GM12878 (cell line): Measurements from ENCODE around the gene UVRAG. TPM values are rescaled to one million over a fixed set of nuclear protein-coding genes. Genes with fewer than 3 reads are reported as not detected.

Experiments used
- ATF7 ChIP-seq: fragments of 450-650 bp; IDR thresholded peaks from 2 replicates; pipeline ENCODE4 v1.6.1; 2016; ENCODE audit warnings: low read depth, mild to moderate bottlenecking
- BCLAF1 ChIP-seq: fragments of 450-650 bp; IDR thresholded peaks from 2 replicates; pipeline ENCODE4 v1.6.1; 2017; ENCODE audit warnings: antibody characterized with exemption, mild to moderate bottlenecking, moderate library complexity
- CHD1 ChIP-seq: IDR thresholded peaks from 2 replicates; pipeline ENCODE4 v1.6.1; 2012; ENCODE audit warnings: low read depth, low read length, improper control_type of control experiment
- CREM ChIP-seq: IDR thresholded peaks from 2 replicates; pipeline ENCODE4 v1.6.1; 2014; ENCODE audit warnings: antibody characterized with exemption, low read depth
- HSF1 ChIP-seq: fragments of 150-350 bp; IDR thresholded peaks from 2 replicates; pipeline ENCODE4 v1.6.1; 2014; ENCODE audit warnings: mild to moderate bottlenecking, low read depth, low read length
- MAX ChIP-seq: IDR thresholded peaks from 2 replicates; pipeline ENCODE4 v1.6.1; 2012; ENCODE audit warnings: low read depth, low read length, improper control_type of control experiment
- MTA3 ChIP-seq: IDR thresholded peaks from 2 replicates; pipeline ENCODE4 v1.6.1; 2012; ENCODE audit warnings: low read length, inconsistent platforms, borderline replicate concordance
- NKRF ChIP-seq: fragments of 450-650 bp; conservative IDR thresholded peaks from 2 replicates; pipeline ENCODE4 v1.6.1; 2017; ENCODE audit warnings: mild to moderate bottlenecking, moderate library complexity
- PKNOX1 ChIP-seq: fragments of 450-650 bp; IDR thresholded peaks from 2 replicates; pipeline ENCODE4 v1.6.1; 2016; ENCODE audit warnings: mild to moderate bottlenecking
- POLR2AphosphoS2 ChIP-seq: IDR thresholded peaks from 2 replicates; pipeline ENCODE4 v1.6.1; 2011; ENCODE audit warnings: low read depth, mild to moderate bottlenecking, low read length, improper control_type of control experiment, moderate library complexity
- POLR2AphosphoS5 ChIP-seq: IDR thresholded peaks from 2 replicates; pipeline ENCODE4 v1.6.1; 2011; ENCODE audit warnings: mild to moderate bottlenecking, low read length, inconsistent platforms
- RUNX3 ChIP-seq: IDR thresholded peaks from 2 replicates; pipeline ENCODE4 v1.6.1; 2012; ENCODE audit warnings: low read length, inconsistent platforms
- SPI1 ChIP-seq: IDR thresholded peaks from 2 replicates; pipeline ENCODE4 v1.6.1; 2011; ENCODE audit warnings: low read depth, mild to moderate bottlenecking, low read length, moderate library complexity, borderline replicate concordance; ENCODE audit not compliant: insufficient read depth
- TCF7 ChIP-seq: IDR thresholded peaks from 2 replicates; pipeline ENCODE4 v1.6.1; 2014; ENCODE audit warnings: antibody characterized with exemption, borderline replicate concordance
- WRNIP1 ChIP-seq: IDR thresholded peaks from 2 replicates; pipeline ENCODE4 v1.6.1; 2011; ENCODE audit warnings: low read depth, low read length, improper control_type of control experiment, borderline replicate concordance
- YBX1 ChIP-seq: fragments of 450-650 bp; IDR thresholded peaks from 2 replicates; pipeline ENCODE4 v1.6.1; 2016; ENCODE audit warnings: antibody characterized with exemption
- YY1 ChIP-seq: IDR thresholded peaks from 2 replicates; pipeline ENCODE4 v1.6.1; 2011; ENCODE audit warnings: low read depth, mild to moderate bottlenecking, low read length
- ZNF622 ChIP-seq: fragments of 450-650 bp; IDR thresholded peaks from 2 replicates; pipeline ENCODE4 v1.6.1; 2017; ENCODE audit warnings: mild to moderate bottlenecking, inconsistent platforms
- polyA plus RNA-seq, 11 experiments: library from polyadenylated mRNA; depleted of rRNA in 4 of 11; unstranded in 6 of 11; stranded (reverse) in 5 of 11; fragments of >200 nt; fragmentation: Nextera tagmentation in 4 of 11; fragmentation: Illumina TruSeq in 1 of 11; extraction: Ambion mirVana in 4 of 11; extraction: Trizol in 1 of 11; gene quantifications; 1 replicate in 1 of 11; 2 replicates in 10 of 11; pipeline versions ENCODE4 v1.2.1 to v1.2.3, GENCODE V29; 2011 to 2016; ENCODE audit warnings: inconsistent platforms in 2 of 11, missing spikeins in 2 of 11, low read depth in 1 of 11
- total RNA-seq, 4 experiments: library from RNA; depleted of rRNA in 3 of 4; stranded (reverse); fragments of >200 nt in 3 of 4; fragmentation: Illumina TruSeq in 1 of 4; extraction: Trizol in 1 of 4; gene quantifications; 2 replicates each; pipeline versions ENCODE4 v1.2.1 to v1.2.3, GENCODE V29; 2013 to 2021

The UVRAG gene
- total and polyA plus RNA-seq, 10 of the 15 experiments (the other 5 are each of a cell fraction or from before 2014, with no cell fraction given) = 7.0 to 43.4 (median 37.0) TPM

- TF ChIP-seq HSF1 = peak; percentile 19; the same call in 1 of the 2 replicates
- peak; percentile 33; the same call in 1 of the 2 replicates for TF ChIP-seq CREM
- TF ChIP-seq POLR2AphosphoS5 = peak; percentile 74
- TF ChIP-seq WRNIP1 = no peak
- TF ChIP-seq YBX1 = no peak
- 0 out of 2 replicates have a peak, but pooled peaks have one; percentile 20 for TF ChIP-seq POLR2AphosphoS2
- peak; percentile 19; the same call in 1 of the 2 replicates for TF ChIP-seq PKNOX1
- peak; percentile 99 for TF ChIP-seq BCLAF1
- TF ChIP-seq CHD1 = peak; percentile 98
- TF ChIP-seq MTA3 = no peak
- TF ChIP-seq YY1 = 0 out of 2 replicates have a peak, but pooled peaks have one; percentile 6
- peak; percentile 13; the same call in 1 of the 2 replicates for TF ChIP-seq NKRF
- peak; percentile 99 for TF ChIP-seq ATF7
- no peak for TF ChIP-seq SPI1
- TF ChIP-seq TCF7 = no peak
- TF ChIP-seq RUNX3 = peak; percentile 57; the same call in 1 of the 2 replicates
- TF ChIP-seq MAX = peak; percentile 97
- no peak for TF ChIP-seq ZNF622
- TF ChIP-seq, all 136 proteins: peak for 53
Observed at GRCh38 chr11:75768112-75768908, 46.7 kb upstream of the UVRAG start, which contains the start of gene DGAT2 (continued).
